Fibroblast of skin of scalp (primary cell): ENCODE data around the gene SNAP25.

Experiments
- DNase-seq: peaks from one replicate; pipeline ENCODE4 v3.0.0-alpha.2; 2013

Gene SNAP25

GRCh38 chr20:10263385-10264165, 44.9 kb downstream of the SNAP25 start:
- no peak for DNase-seq

DNA sequence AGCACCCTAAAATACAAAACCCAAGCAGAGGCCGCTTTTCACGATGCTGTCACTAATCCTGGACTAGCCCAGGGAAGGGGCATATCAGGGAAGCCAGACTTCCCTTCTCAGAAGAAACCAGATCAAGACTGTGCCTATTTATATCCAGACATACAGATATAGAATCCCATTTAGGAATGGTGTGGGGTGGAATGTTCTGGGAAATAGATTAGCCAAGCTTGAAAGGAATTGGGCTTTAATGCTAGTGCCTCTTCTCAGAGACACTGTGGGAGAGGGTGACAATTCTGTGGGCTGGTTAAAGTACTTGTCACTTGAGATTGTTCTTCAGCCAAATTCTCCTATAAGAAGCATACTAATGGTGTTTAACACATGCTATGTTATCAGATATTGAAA, 45.5 kb downstream of the SNAP25 start:
- no peak for DNase-seq

GRCh38 chr20:10268636-10269035, 50.0 kb downstream of the SNAP25 start:
- no peak for DNase-seq

DNA sequence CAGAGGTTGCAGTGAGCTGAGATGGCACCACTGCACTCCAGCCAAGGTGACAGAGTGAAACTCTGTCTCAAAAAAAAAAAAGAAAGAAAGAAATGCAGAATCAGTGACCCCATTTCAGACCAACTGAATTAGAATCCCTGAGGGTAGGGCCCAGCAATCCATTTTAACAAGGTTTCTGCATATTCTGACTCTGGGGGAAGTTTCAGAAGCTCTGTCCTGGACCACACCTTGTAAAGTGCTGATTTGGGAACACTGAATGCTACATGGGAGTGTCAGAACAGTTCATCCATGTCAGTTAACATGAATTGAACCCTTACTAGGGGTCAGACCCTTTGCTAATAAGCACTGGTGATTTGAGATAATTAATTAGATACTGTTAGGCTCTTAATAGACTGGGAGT, 52.0 kb downstream of the SNAP25 start:
- no peak for DNase-seq

DNA sequence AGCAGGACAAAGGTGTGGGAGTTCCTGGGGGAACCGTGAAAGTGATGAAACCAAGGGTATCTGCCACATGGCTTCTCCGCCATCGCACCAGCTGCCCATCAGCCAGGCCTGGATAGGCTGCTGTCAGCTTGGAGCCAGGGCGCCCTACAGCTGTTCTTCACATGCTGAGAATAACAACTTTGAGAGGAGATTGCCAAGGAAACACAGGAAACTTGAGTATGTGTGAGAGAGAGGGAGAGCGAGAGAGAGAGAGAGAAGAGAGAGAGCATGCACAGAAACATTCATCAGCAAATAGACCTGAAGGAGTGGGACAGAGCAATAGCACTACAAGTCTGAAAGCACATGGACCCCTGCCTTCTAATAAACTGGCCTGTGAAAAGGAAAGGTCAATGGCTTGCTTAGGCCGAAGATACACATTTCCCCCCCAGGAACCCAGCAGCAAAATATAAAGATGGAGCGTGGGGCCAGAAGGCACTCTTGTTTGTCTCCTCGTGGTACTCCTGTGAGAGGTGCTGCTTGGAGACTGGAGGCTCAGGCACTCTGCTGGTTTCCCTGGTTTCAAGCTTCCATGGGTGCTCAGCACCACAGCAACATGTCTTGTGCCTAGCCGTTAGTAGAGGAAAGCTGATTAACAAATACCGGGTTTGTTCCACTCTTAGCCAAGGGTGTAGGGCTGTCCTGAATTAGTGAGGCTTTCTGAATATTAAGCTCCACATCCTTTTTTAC, 53.0 kb downstream of the SNAP25 start:
- no peak for DNase-seq

DNA sequence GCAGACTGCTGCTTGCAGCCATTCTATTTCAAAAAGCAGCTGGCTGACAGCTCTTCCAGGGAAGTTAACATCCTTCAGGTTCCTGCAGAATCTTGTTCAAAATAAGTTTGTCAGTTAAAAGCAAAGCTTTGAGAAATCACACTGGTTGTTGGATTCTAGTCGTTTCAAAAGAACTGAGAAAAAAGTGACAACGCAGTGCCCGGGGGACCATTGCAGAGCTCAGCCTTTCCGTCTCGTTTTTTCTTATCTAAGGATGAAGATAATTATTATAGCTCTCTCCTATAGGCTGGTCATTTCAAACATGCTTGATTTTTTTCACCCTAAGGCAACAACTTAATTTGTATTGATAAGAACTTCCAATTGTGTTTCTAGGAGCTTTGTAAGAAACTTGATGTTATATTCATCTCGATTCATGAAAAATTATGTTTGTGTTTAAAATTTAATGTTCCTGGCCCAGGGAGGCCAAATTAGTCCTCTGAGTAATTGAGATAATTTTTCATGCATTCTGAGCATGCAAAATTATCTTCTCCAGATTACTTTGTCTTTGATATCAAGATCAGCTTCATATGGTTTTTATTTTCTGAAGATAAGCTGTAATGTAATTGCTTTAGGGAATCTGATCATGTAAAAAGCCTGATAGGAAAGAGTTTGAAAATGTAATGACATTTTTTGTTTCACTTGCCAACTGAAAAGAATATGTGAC, 58.4 kb downstream of the SNAP25 start:
- DNase-seq = no peak

GRCh38 chr20:10277616-10278015, 59.0 kb downstream of the SNAP25 start:
- DNase-seq = no peak

DNA sequence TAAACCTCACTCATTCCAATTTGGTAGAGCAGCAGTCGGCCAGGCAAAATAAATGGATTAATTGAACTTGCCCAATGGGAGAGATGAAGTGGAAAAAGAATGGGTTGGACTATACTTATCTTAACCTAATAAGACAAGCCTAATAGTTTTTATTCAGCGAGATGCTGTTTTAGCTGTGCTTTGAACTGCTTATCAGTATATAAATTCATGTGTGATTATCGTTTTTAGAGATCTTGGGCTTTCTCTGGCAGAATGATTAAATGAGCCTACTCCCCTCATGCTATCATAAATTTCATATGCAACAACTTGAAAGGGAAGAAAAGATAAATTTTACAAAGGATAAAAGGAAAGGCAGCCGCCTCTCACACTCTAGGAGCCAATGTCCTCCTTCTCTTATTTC, 59.8 kb downstream of the SNAP25 start:
- DNase-seq = no peak

- DNase-seq = peak; percentile 47
Measured at GRCh38 chr20:10280018-10280908, 61.6 kb downstream of the SNAP25 start.

GRCh38 chr20:10281911-10282310, 63.3 kb downstream of the SNAP25 start:
- no peak for DNase-seq

GRCh38 chr20:10282979-10283456, 64.4 kb downstream of the SNAP25 start:
- DNase-seq = peak; percentile 85

DNA sequence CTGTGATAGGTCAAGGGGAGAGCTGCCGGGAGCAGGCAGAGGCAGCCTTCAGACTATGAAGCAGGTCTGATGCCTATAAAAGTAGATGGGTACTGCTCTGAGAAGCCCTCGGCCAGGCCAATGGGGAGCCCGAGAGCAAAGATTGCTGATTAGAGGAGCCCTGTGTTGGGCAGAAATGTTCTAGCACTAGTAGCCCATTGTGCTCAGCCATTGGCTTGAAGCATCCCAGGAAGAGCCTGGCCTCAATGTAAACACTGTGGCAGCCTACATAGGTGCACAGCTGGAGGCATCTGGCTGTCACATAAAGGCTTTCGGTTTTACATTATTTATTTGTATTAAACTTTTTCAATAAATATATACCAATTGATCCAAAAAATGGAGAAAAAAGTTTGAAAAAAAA, 67.7 kb downstream of the SNAP25 start:
- no peak for DNase-seq

- no peak for DNase-seq
Measured at GRCh38 chr20:10288421-10288820, 69.8 kb downstream of the SNAP25 start.

DNA sequence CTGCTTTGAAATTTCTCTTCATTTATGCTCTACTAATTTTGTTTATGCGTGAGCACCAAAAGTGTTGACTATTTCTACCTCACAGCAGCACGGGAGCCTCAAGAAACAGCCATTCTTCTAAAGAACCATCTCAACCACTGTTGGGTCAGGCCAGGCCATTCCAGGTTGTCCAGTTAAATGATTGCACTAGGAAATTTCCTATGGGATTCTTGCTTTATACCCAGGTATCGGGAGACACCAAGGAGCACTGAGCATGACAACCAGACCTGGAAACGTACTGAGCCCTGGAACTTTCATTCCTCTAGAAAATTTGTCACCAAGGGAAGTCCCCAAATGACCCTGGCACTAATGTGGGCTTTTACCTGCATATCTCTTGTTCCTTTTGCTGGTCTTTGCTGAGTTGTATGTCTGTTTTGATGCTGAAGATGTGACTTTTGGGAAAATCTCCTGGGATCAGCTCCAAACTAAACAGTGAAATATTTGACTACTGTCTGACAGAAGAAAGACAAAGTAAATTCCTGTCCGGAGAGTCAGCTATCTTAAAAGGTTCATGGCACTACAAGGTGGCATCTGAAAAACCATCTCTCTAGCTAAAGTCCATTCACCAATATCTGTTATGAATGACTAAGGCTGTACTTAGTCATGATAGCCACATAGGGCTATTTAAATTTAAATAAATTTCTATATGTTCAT, 70.5 kb downstream of the SNAP25 start:
- no peak for DNase-seq

- DNase-seq = no peak
Measured at GRCh38 chr20:10291568-10292248, 73.1 kb downstream of the SNAP25 start.

DNA sequence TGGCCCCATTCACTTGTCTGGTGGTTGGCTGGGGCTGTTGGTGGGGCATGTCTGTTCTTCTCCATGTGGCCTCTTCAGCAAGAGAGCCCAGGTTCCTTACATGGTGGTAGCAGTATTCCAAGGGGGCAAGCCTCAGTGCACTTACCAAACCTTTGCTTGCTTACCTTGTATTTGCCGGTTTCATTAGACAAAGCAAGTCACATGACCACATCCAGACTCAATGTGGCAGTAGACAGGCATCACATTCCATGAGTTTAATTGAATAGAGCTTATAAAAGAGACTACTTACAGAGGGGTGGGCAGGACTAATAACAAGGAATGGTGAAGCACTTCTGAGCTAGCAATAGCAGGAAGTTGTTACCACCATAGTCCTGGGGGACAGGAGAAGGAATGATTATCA, 78.6 kb downstream of the SNAP25 start:
- no peak for DNase-seq

- no peak for DNase-seq
Measured at GRCh38 chr20:10297684-10298240, 79.1 kb downstream of the SNAP25 start.

- no peak for DNase-seq
Measured at GRCh38 chr20:10300582-10301446, 82.2 kb downstream of the SNAP25 start.

- no peak for DNase-seq
Measured at GRCh38 chr20:10303852-10304251, 85.2 kb downstream of the SNAP25 start.
